Superior temporal gyrus (tissue), 1 donor: Measurements from ENCODE around the gene PEX16.
A peak's percentile ranks its signal among the peaks of the same experiment; 100 is the strongest.

Source experiments
- DNase-seq: peaks from one replicate; pipeline ENCODE4 v3.0.0-alpha.2; 2016; ENCODE audit errors: extremely low spot score

Gene PEX16

DNA sequence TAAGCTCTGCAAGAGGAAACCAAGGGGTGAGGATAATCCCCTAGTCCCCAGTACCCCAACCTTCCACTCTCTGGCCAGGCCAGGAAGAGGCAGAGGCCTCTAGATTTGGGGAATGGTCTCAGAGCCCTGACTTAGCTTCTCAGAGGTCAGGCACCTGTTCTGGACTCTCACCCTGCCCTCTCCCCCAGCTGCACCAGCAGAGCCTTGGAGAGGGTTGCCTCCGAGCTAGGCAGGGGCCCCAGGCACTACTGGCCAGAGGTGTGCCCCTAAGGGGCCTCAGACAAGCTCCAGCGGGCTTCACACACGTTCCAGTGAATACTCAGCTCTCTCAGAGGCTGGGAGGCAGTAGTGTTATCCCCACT is 18.6 kb downstream of the PEX16 start:
- no peak for DNase-seq

DNA sequence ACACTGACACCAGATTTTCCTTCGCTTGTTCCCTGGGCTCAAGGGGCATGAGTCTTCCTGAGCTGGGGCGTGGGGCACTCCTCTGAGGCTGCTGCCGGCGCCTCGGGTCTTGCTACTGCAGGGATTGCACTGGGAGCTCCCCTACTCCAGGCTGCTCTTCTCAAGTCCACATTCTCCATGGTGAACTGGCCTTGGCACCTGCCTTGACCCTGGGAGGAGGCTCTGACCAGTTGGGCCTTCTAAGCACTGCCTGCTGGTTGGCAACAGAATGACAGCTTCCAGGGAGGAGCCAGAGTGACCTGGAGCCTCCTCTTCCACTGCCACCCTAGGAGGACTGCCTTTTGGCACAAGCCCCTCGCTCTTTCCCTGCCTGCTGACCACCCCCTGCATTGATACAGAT is 20.1 kb downstream of the PEX16 start:
- DNase-seq: no peak

DNA sequence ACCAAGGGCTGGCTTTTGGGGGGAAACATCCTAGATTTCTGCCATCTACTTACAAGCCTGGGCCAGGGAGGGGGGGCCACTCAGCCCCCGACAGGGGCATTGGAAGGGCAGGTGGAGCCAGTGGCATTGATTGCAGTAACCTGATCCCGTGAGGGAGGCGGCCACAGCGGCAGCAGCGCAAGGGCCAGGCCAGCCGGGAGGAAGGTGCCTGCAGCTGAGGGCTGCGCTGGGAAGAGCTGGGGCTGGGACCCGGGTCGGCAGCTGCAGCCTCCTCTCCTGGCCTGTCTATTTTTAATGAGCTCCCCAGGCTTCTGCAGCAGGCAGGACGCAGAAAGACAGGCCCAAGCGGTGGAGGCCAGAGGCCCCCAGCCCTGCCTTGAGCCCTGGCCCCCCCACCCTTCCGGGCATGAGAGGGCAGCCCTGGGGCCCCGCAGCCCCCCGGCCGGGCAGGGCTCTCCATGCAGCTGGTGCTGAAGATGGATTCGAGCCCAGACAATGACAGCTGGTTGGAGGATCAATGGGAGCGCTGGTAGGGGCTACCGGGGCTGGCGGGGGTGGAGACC is 21.2 kb downstream of the PEX16 start:
- peak; percentile 48 for DNase-seq

GRCh38 chr11:45895553-45896259 is 22.0 kb downstream of the PEX16 start:
- DNase-seq: no peak

DNA sequence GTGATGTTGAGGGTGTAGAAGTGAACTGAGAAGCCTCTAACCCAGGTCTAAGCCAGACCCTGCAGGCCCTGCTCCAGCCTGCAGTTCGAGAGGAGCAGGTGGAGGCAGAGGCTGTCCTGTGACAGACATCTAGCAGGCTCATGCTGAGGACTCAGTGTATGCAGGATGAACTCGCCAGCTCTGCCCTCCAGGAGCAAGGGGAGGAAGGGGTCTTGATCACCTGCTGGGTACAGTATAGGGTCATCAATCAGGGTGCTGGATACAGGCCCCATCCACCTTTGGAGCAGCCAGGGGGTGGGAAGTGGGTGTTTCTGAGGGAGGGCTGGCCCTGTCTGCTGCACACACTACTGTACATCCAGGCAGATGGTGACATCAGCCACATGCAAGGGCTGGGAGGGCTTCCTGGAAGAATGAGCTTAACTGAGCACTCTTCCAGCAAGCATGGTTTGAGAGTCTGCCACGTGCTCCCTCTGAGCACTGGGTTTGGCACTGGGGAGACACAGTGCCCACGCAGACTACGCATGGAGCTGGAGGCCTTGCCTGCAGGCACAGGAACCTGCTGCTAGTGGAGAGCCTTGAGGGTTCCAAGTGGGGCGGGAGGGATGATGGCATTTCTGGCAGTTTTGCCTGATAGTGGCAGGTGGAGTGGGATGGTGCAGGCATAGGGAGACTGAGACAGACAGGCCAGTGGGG is 23.0 kb downstream of the PEX16 start:
- DNase-seq: peak; percentile 31

- DNase-seq: no peak
Observed at GRCh38 chr11:45892856-45893255, 24.8 kb downstream of the PEX16 start.

DNA sequence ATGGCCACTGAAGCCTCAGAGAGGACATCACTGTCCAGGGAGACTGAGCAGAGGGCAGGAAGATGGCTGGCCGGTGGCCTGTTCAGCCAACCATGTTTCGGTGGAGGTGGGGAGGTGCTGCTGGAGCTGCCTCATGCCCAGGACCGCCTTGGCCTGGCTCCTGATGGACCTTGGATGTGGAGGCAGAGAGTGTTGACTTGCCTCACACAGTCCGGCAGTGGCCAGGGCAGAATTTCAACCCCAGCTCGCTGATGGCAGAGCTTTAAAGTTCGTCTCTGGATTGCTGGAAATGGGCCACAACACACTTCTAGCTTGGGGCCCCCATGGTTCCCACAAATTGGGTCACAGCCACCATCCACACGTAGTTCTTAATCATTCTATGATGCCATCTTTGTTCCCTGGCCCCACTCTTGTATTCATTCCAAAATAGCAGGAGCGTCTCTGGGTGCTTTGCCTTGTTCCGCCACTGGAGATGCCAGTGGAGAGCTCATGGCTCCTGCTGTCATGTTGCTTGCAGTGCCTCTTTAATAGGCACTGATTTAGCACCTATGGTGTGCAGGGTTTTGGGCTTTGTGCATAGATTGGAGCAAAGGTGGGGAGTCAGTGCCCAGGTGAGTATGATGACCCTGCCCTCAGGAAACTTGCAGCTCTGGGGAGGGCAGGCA is 26.7 kb downstream of the PEX16 start:
- no peak for DNase-seq

DNA sequence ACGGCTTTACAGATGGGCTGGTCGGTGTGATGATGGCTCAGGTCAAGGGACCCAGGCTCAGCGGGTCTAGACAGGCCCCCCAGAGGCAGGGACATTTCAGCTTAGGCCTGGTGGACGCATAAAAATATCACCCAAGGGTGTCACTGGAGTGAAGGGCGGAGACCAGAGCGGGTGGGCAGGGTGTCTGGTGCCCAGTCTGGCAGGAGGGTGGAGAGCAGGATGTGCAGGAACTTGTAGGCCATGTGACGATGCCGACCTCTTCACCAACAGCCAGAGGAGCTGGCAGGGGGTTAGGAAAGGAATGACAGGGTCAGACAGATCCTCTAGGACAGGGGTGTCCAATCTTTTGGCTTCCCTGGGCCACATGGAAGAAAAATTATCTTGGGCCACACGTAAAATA is 27.7 kb downstream of the PEX16 start:
- no peak for DNase-seq

DNA sequence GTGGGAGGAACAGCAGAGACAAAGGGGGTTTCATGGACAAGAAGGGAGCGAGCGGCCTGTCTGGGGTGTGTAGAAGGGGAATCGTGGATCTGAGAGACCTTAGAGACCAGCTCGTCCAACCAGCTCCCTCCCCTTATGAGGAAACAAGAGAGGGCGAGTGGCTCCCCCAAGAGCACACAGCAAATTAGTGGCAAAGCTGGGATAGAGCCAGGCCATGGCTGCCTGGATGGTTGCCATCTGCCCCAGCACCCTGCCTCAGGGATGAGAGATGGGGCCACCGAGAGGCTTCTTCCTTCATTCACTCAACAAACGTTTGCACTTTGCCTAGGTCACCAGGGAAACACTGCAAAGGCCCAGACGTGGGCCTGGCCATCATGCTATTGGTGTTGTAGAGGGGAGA is 28.1 kb downstream of the PEX16 start:
- DNase-seq: no peak

DNA sequence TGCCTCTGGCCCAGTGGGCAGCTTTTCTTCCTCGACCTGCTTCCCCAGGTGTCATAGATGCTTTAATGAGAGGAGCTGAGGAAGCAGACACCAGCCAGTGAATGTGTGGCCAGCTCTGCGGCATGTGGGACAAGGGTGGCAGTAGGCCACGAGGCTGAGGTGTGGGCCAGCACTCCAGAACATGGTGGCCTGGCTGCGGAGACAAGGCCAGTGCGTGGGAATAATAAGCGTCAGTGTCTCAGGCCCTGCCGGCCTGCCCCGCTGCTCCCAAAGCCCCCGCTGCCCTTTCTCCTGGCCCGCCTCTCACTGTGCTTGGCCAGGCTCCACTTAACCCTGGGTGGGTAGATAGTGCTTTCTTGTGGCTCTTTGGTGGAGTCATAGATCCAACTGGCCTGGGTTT is 30.1 kb downstream of the PEX16 start:
- DNase-seq: no peak

DNA sequence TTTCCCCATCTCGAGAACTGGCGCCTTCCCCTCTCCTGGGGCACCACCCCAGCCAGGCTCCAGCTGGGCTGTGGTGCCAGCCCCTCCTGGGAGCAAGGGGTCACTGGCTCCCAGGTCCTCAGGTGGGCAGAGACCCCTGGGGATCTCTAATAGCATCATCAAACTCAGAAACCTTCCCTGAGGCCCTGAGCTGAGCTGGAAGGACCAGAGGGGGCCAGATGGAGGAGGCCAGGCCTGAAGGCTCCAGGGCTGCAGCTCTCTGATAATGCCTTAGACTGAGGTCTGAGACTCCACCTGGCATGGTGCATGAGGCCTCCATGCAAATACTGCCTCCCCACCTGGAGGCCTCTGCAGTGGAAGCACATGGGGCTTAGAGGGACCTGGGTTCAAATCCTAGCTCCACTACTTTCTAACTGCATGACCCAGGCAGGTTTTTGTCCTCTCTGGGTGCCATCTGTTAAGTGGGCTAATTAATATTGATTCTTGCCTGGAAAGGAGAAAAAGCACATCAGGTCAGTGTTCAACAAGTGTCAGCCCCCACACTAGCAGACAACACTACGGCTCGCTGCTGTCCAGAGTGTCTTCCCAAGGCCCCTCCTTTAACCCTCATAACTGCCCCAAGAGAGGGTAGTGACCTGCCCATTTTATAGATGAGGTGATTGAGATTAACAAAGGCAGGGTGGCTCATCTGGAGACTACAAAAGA is 30.7 kb downstream of the PEX16 start:
- no peak for DNase-seq

DNA sequence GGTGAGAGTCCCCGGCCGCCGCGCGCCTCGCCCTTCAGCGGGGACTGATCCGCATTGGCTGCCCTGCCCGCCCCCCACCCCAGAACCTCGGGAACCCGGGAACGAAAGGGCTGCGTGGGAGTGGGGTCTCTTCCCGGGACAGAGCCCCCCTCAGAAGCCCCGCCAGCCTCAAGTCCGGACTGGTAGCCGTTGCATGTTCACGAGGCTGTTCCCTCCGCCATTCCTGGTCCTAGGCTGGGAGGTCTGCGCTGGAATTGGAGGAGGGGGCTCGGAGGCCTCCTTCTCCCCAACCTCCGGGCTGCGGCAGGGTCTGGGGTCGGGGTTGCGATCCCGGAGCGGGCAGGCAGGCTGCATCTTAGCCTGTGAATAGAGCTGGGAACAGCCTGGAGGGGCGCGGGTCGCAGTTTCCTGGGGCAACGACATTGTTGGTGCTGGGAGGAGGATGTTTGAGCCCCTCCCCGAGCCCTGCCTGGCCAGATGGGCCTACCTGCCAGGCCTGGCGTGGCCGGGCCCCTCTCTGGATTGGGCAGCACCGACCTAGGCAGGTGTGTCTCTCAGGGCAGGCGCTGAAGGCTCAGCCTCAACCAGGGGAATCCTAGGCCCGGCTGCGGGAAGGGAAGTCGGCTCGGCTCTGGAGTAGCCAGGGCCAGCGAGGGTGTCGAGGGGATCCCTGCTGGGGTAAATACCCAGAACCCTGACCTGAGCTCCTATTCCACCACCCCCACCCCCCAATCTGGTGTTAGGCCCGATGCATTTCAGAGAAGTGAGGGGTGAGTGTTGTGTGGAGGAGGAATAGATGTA is 31.6 kb downstream of the PEX16 start:
- DNase-seq: no peak

DNA sequence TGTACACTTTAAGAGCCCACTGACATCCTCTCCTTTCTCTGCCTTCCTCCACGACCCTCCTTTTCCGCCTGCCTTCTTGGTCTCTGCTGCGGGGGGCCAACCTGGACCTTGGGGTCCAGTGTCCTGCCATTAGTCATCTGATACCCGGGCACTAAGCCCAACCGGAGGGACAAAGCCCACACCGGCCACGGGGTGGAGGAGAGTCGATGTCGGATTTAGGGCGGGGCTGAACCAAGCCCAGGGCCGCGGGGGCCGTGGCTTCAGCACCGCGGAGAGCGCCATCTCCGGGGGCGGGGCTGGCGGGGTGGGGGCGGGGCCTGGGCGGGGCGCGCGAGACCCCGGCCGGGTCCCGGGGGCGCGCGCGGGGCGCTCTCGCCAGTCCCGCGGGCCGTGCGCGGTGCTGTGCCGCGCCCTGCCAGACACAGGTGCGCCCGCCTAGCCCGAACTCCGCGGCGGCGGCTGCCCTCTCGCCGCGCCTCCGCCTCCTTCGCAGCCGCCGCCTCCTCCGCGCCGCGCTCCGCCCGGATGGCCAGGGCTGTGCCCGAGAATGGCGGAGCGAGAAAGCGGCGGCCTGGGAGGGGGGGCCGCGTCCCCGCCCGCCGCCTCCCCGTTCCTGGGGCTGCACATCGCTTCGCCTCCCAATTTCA is 32.3 kb downstream of the PEX16 start, which contains the start of gene MAPK8IP1:
TSS of gene MAPK8IP1 (plus strand) at position 378 of the 647 bp plus-strand sequence. CDS start at position 548, 170 bp downstream.
- no peak for DNase-seq

- DNase-seq: no peak
Observed at GRCh38 chr11:45884596-45885185, 33.0 kb downstream of the PEX16 start.

GRCh38 chr11:45881708-45882368 is 35.8 kb downstream of the PEX16 start:
- DNase-seq: no peak

- DNase-seq: no peak
Observed at GRCh38 chr11:45880772-45881570, 36.7 kb downstream of the PEX16 start.

GRCh38 chr11:45879803-45880686 is 37.6 kb downstream of the PEX16 start:
- peak; percentile 65 for DNase-seq

GRCh38 chr11:45877845-45878244 is 39.8 kb downstream of the PEX16 start:
- no peak for DNase-seq
